Measurements from ENCODE around the gene SLC6A19.

SLC6A19 gene

DNA sequence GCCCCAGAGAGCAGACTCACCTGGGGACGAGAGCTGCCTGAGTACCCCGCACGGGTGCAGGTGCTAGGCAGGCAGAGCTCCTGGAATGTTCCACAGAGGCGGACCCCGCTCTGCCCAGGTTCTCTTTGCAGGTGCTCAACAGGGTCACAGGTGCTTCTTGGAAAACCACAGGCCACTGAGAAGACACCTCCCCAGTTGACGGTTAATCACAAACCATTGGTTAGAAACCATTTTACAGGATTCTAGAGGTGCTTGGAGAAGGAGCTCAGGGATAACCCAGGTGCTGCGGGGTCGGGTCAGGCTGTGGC is 17.3 kb upstream of the SLC6A19 start:
- Histone ChIP-seq H3K79me1 (replicated peaks; ENCODE audit: low read length, poor library complexity, severe bottlenecking) (no peaks in the 10 kb centered on the region), H3K9me3 (ENCODE audit: control insufficient read depth, low read length) (no peaks in the 10 kb centered on the region), H3K4me1 (ENCODE audit: control insufficient read depth, insufficient read depth, low read depth, low read length) (no peaks in the 10 kb centered on the region), H3K4ac (ENCODE audit: low read depth in 1 of 2, low read length in 2 of 2) (no peak overlapping the region), H4K91ac (ENCODE audit: low read length) (no peak overlapping the region), H3K14ac (ENCODE audit: low read length in 2 of 2) (no peak overlapping the region), H4K8ac (ENCODE audit: low read length) (no peak overlapping the region), H3K27me3 (ENCODE audit: control insufficient read depth in 1 of 2, insufficient read depth in 1 of 2, low read length in 2 of 2) (peaks cover 20 to 52% of the 10 kb centered on the region in 2 experiments), H3K9ac (ENCODE audit: low read length) (no peak overlapping the region), H3K23ac (ENCODE audit: low read length in 2 of 2) (no peak overlapping the region), H2AK5ac (ENCODE audit: low read length, severe bottlenecking) (no peak overlapping the region), H3K18ac (ENCODE audit: low read depth in 1 of 2, low read length in 2 of 2) (no peak overlapping the region), H2BK5ac (ENCODE audit: low read depth, low read length, poor library complexity, severe bottlenecking) (no peak overlapping the region), H3K4me3 (ENCODE audit: insufficient read depth in 1 of 2, low read depth in 1 of 2, low read length in 2 of 2) (no peak overlapping the region), H2BK120ac (ENCODE audit: low read depth, low read length) (no peak overlapping the region), H3K4me2 (ENCODE audit: low read length, poor library complexity, severe bottlenecking) (no peak overlapping the region), H3K36me3 (ENCODE audit: control insufficient read depth in 1 of 2, insufficient read depth in 2 of 2, low read depth in 1 of 2, low read length in 2 of 2) (no peaks in the 10 kb centered on the region), H3K27ac (ENCODE audit: low read length, poor library complexity, severe bottlenecking) (no peak overlapping the region), H2BK15ac (ENCODE audit: low read depth, poor library complexity, severe bottlenecking) (no peak overlapping the region), H2BK12ac (ENCODE audit: low read length in 2 of 2) (no peak overlapping the region), H2AFZ (ENCODE audit: low read depth, low read length) (no peak overlapping the region)
- DNase-seq: no peak
- 97% methylated on average over 7 of the region's 8 CpGs for WGBS

DNA sequence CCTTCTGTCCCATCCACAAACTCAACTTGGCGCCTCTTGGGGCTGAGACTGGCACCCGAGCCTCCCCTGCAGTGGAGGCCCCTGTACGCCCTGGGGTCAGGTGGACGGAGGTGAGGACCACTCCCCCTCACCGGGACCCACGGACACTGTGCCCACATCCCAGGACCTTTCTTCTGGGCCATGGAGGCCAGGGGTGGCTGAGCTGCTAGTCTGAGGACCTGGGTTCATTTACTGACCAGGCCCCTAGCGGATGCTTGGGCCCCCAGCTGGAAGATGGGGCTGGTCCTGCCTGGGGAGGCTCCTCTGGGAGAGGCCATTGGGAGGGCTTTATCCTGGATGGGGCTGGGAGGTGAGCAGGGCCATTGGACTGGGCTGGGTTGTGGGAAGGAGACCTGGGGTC is 16.9 kb upstream of the SLC6A19 start:
- H3K9ac ChIP-seq (ENCODE audit: low read length): no peak overlapping the region
- no peak overlapping the region for H3K4ac ChIP-seq (ENCODE audit: low read depth in 1 of 2, low read length in 2 of 2)
- no peaks in the 10 kb centered on the region for H3K4me1 ChIP-seq (ENCODE audit: control insufficient read depth, insufficient read depth, low read depth, low read length)
- no peak overlapping the region for H2BK120ac ChIP-seq (ENCODE audit: low read depth, low read length)
- H3K4me2 ChIP-seq (ENCODE audit: low read length, poor library complexity, severe bottlenecking): no peak overlapping the region
- WGBS: 88% methylated on average over 7 of the region's 7 CpGs
- no peaks in the 10 kb centered on the region for H3K36me3 ChIP-seq (ENCODE audit: control insufficient read depth in 1 of 2, insufficient read depth in 2 of 2, low read depth in 1 of 2, low read length in 2 of 2)
- no peak overlapping the region for H3K14ac ChIP-seq (ENCODE audit: low read length in 2 of 2)
- no peak overlapping the region for H3K4me3 ChIP-seq (ENCODE audit: insufficient read depth in 1 of 2, low read depth in 1 of 2, low read length in 2 of 2)
- H3K27me3 ChIP-seq (ENCODE audit: control insufficient read depth in 1 of 2, insufficient read depth in 1 of 2, low read length in 2 of 2): peaks cover 20 to 55% of the 10 kb centered on the region in 2 experiments
- H4K91ac ChIP-seq (ENCODE audit: low read length): no peak overlapping the region
- H2AK5ac ChIP-seq (ENCODE audit: low read length, severe bottlenecking): no peak overlapping the region
- H2AFZ ChIP-seq (ENCODE audit: low read depth, low read length): no peak overlapping the region
- H3K27ac ChIP-seq (ENCODE audit: low read length, poor library complexity, severe bottlenecking): no peak overlapping the region
- H2BK12ac ChIP-seq (ENCODE audit: low read length in 2 of 2): no peak overlapping the region
- no peak for DNase-seq
- no peaks in the 10 kb centered on the region for H3K9me3 ChIP-seq (ENCODE audit: control insufficient read depth, low read length)
- no peak overlapping the region for H3K23ac ChIP-seq (ENCODE audit: low read length in 2 of 2)
- H3K18ac ChIP-seq (ENCODE audit: low read depth in 1 of 2, low read length in 2 of 2): no peak overlapping the region
- no peak overlapping the region for H2BK15ac ChIP-seq (ENCODE audit: low read depth, poor library complexity, severe bottlenecking)
- H4K8ac ChIP-seq (ENCODE audit: low read length): no peak overlapping the region
- no peaks in the 10 kb centered on the region for H3K79me1 ChIP-seq (replicated peaks; ENCODE audit: low read length, poor library complexity, severe bottlenecking)
- no peak overlapping the region for H2BK5ac ChIP-seq (ENCODE audit: low read depth, low read length, poor library complexity, severe bottlenecking)

DNA sequence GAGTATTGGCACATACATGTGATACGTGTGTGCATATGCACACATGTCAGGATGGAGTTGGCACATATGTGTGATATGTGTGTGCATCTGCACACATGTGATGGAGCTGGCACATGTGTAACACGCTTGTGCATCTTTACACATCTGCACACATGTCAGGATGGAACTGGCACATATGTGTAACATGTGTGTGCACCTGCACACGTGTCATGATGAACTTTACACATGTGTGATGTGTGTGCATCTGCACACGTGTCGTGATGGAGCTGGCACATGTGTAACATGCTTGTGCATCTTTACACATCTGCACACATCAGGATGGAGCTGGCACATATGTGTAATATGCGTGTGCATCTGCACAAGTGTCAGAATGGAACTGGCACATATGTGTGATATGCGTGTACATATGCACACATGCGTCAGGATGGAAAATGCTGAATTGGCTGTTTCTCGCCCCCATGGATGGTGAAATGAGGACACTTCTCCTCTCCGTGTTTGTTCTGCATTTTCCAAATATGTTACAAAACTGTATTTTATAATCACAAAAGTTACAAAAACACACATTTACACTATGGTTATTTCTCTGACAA is 16.3 kb upstream of the SLC6A19 start:
- H3K9ac ChIP-seq (ENCODE audit: low read length): no peak overlapping the region

DNA sequence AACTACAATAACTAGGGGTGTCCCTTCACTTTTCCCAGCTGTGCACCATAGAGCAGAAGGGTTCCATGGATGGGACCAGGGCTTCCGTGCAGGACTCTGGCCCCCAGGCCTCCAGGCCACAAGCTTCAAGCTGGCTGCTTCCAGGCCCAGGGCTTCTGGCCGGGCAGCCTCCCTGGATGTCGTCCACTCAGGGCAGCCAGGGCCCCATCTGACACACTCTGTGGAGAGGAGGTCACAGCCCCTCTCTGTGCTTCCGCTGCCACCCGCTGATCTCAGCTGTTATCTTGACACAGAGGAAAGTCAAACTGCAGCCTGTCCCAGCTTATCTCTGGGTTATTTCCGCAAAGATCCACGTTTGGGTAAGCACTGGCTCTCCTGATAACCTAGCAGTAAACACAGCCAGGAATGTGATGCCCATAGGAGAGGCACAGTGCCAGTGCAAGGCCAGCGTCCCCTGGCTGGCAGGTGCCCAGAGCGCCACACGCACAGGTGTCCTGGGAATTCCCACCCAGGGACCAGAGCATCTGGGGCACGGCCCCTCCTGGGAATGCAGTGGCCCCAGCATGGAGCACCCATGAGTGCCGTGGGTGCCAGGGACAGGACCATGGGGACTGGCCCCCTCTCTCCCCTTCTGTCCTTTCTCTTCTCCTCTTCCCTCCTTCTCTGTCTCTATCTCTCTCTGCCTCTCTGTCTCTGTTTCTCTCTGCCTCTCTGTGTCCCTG is 15.6 kb upstream of the SLC6A19 start:
- Histone ChIP-seq H3K18ac (ENCODE audit: low read depth in 1 of 2, low read length in 2 of 2) (no peak overlapping the region), H4K8ac (ENCODE audit: low read length) (no peak overlapping the region), H3K4me2 (ENCODE audit: low read length, poor library complexity, severe bottlenecking) (no peak overlapping the region), H3K4me1 (ENCODE audit: control insufficient read depth, insufficient read depth, low read depth, low read length) (no peaks in the 10 kb centered on the region), H2BK15ac (ENCODE audit: low read depth, poor library complexity, severe bottlenecking) (no peak overlapping the region), H3K27ac (ENCODE audit: low read length, poor library complexity, severe bottlenecking) (no peak overlapping the region), H3K4me3 (ENCODE audit: insufficient read depth in 1 of 2, low read depth in 1 of 2, low read length in 2 of 2) (no peak overlapping the region), H4K91ac (ENCODE audit: low read length) (no peak overlapping the region), H2AK5ac (ENCODE audit: low read length, severe bottlenecking) (no peak overlapping the region), H2BK5ac (ENCODE audit: low read depth, low read length, poor library complexity, severe bottlenecking) (no peak overlapping the region), H3K79me1 (replicated peaks; ENCODE audit: low read length, poor library complexity, severe bottlenecking) (no peaks in the 10 kb centered on the region), H2BK120ac (ENCODE audit: low read depth, low read length) (no peak overlapping the region), H3K9me3 (ENCODE audit: control insufficient read depth, low read length) (no peaks in the 10 kb centered on the region), H2BK12ac (ENCODE audit: low read length in 2 of 2) (no peak overlapping the region), H3K4ac (ENCODE audit: low read depth in 1 of 2, low read length in 2 of 2) (no peak overlapping the region), H3K36me3 (ENCODE audit: control insufficient read depth in 1 of 2, insufficient read depth in 2 of 2, low read depth in 1 of 2, low read length in 2 of 2) (no peaks in the 10 kb centered on the region), H3K23ac (ENCODE audit: low read length in 2 of 2) (no peak overlapping the region), H2AFZ (ENCODE audit: low read depth, low read length) (no peak overlapping the region), H3K27me3 (ENCODE audit: control insufficient read depth in 1 of 2, insufficient read depth in 1 of 2, low read length in 2 of 2) (peaks cover 20 to 66% of the 10 kb centered on the region in 2 experiments), H3K9ac (ENCODE audit: low read length) (no peak overlapping the region), H3K14ac (ENCODE audit: low read length in 2 of 2) (no peak overlapping the region)
- DNase-seq: no peak
- WGBS: 36% methylated on average over 12 of the region's 12 CpGs

More for the DNA sequence above, 16.3 kb upstream of the SLC6A19 start:
- Histone ChIP-seq H3K36me3 (ENCODE audit: control insufficient read depth in 1 of 2, insufficient read depth in 2 of 2, low read depth in 1 of 2, low read length in 2 of 2) (no peaks in the 10 kb centered on the region), H2BK120ac (ENCODE audit: low read depth, low read length) (no peak overlapping the region), H2BK12ac (ENCODE audit: low read length in 2 of 2) (no peak overlapping the region), H3K4me3 (ENCODE audit: insufficient read depth in 1 of 2, low read depth in 1 of 2, low read length in 2 of 2) (no peak overlapping the region), H3K79me1 (replicated peaks; ENCODE audit: low read length, poor library complexity, severe bottlenecking) (no peaks in the 10 kb centered on the region), H3K4me2 (ENCODE audit: low read length, poor library complexity, severe bottlenecking) (no peak overlapping the region), H2BK5ac (ENCODE audit: low read depth, low read length, poor library complexity, severe bottlenecking) (no peak overlapping the region), H3K27me3 (ENCODE audit: control insufficient read depth in 1 of 2, insufficient read depth in 1 of 2, low read length in 2 of 2) (peaks cover 20 to 60% of the 10 kb centered on the region in 2 experiments), H3K14ac (ENCODE audit: low read length in 2 of 2) (no peak overlapping the region), H3K4me1 (ENCODE audit: control insufficient read depth, insufficient read depth, low read depth, low read length) (no peaks in the 10 kb centered on the region), H3K9me3 (ENCODE audit: control insufficient read depth, low read length) (no peaks in the 10 kb centered on the region), H2AK5ac (ENCODE audit: low read length, severe bottlenecking) (no peak overlapping the region), H3K27ac (ENCODE audit: low read length, poor library complexity, severe bottlenecking) (no peak overlapping the region), H2AFZ (ENCODE audit: low read depth, low read length) (no peak overlapping the region), H3K4ac (ENCODE audit: low read depth in 1 of 2, low read length in 2 of 2) (no peak overlapping the region), H3K23ac (ENCODE audit: low read length in 2 of 2) (no peak overlapping the region), H2BK15ac (ENCODE audit: low read depth, poor library complexity, severe bottlenecking) (no peak overlapping the region), H3K18ac (ENCODE audit: low read depth in 1 of 2, low read length in 2 of 2) (no peak overlapping the region), H4K91ac (ENCODE audit: low read length) (peak overlapping the region; percentile 14), H4K8ac (ENCODE audit: low read length) (no peak overlapping the region)
- WGBS: 88% methylated on average over 10 of the region's 10 CpGs
- DNase-seq: no peak

All from mesenchymal stem cell (in vitro differentiated cells and primary cell).